RCC 7860 (cell line): Measurements from ENCODE around the gene UBE2D1.

Source experiments
- DNase-seq: peaks from one replicate; pipeline ENCODE4 v3.0.0-alpha.2; 2015; ENCODE audit warnings: low spot score
- FAIRE-seq: peaks from 2 replicates; lab custom pipeline; 2012; peaks lifted over from hg19 to GRCh38; lab: Jason Lieb, UNC

Gene UBE2D1

GRCh38 chr10:58336242-58336641 is 1.4 kb downstream of the UBE2D1 start:
- DNase-seq (no peak), FAIRE-seq (no peak)

GRCh38 chr10:58341422-58341821 is 6.6 kb downstream of the UBE2D1 start:
- no peak for DNase-seq
- FAIRE-seq: no peak

- FAIRE-seq (no peak), DNase-seq (no peak)
These were observed 7.1 kb downstream of the UBE2D1 start for GRCh38 chr10:58341947-58342346.

GRCh38 chr10:58347967-58348366 is 13.2 kb downstream of the UBE2D1 start:
- DNase-seq (no peak), FAIRE-seq (no peak)

- DNase-seq (no peak), FAIRE-seq (no peak)
These were observed 13.8 kb downstream of the UBE2D1 start for GRCh38 chr10:58348571-58349033.

- FAIRE-seq (no peak), DNase-seq (no peak)
These were observed 15.2 kb downstream of the UBE2D1 start for GRCh38 chr10:58350023-58350422.

GRCh38 chr10:58350619-58351323 is 16.0 kb downstream of the UBE2D1 start:
- FAIRE-seq (peak; percentile 70), DNase-seq (no peak)

GRCh38 chr10:58351616-58352578 is 17.1 kb downstream of the UBE2D1 start:
- no peak for DNase-seq
- FAIRE-seq: no peak

GRCh38 chr10:58352956-58353610 is 18.3 kb downstream of the UBE2D1 start:
- no peak for DNase-seq
- no peak for FAIRE-seq

GRCh38 chr10:58356756-58357155 is 21.9 kb downstream of the UBE2D1 start:
- no peak for FAIRE-seq
- no peak for DNase-seq

- FAIRE-seq (no peak), DNase-seq (no peak)
These were observed 23.6 kb downstream of the UBE2D1 start for GRCh38 chr10:58358314-58358933.

- DNase-seq (no peak), FAIRE-seq (no peak)
These were observed 24.1 kb downstream of the UBE2D1 start for GRCh38 chr10:58358947-58359346.

- DNase-seq (no peak), FAIRE-seq (no peak)
These were observed 24.7 kb downstream of the UBE2D1 start for GRCh38 chr10:58359541-58359940.

- no peak for DNase-seq
- FAIRE-seq: no peak
These were observed 25.7 kb downstream of the UBE2D1 start for GRCh38 chr10:58360412-58361004.

- FAIRE-seq: no peak
- no peak for DNase-seq
These were observed 26.5 kb downstream of the UBE2D1 start for GRCh38 chr10:58361353-58361752.

GRCh38 chr10:58362027-58362789 is 27.4 kb downstream of the UBE2D1 start:
- peak; percentile 54 for FAIRE-seq
- no peak for DNase-seq

- FAIRE-seq (no peak), DNase-seq (no peak)
These were observed 32.3 kb downstream of the UBE2D1 start for GRCh38 chr10:58367069-58367468.

- no peak for FAIRE-seq
These were observed 36.7 kb downstream of the UBE2D1 start for GRCh38 chr10:58371473-58371872.

GRCh38 chr10:58372607-58373441 is 38.0 kb downstream of the UBE2D1 start:
- no peak for FAIRE-seq

More at GRCh38 chr10:58371473-58371872, 36.7 kb downstream of the UBE2D1 start:
- no peak for DNase-seq

More at GRCh38 chr10:58372607-58373441, 38.0 kb downstream of the UBE2D1 start:
- no peak for DNase-seq
